HepG2 (cell line): Measurements from ENCODE around the gene TACC2. TPM values are rescaled to one million over a fixed set of nuclear protein-coding genes. Genes with fewer than 3 reads are reported as not detected.

ENCODE experiments used
- BHLHE40 ChIP-seq: IDR thresholded peaks from 2 replicates; pipeline ENCODE4 v1.6.1; 2011; ENCODE audit warnings: low read length, improper control_type of control experiment
- CEBPG ChIP-seq: IDR thresholded peaks from 2 replicates; pipeline ENCODE4 v1.6.1; 2016
- DPF2 ChIP-seq: sonication (generic); formaldehyde crosslinking; IDR thresholded peaks from 2 replicates; pipeline ENCODE4 v1.4.0; 2020; ENCODE audit warnings: mild to moderate bottlenecking, low read depth, missing genetic modification reagents, borderline replicate concordance
- GATAD2A ChIP-seq: IDR thresholded peaks from 2 replicates; pipeline ENCODE4 v1.6.1; 2016
- GMEB2 ChIP-seq: IDR thresholded peaks from 2 replicates; pipeline ENCODE4 v1.6.1; 2016; ENCODE audit warnings: missing biosample characterization, missing genetic modification reagents, low read depth
- HNRNPH1 ChIP-seq: fragments of 200-400 bp; formaldehyde crosslinking; optimal IDR thresholded peaks from 2 replicates; pipeline ENCODE3; 2017; ENCODE audit warnings: mild to moderate bottlenecking, low read depth, low read length
- KLF15 ChIP-seq: sonication (generic); formaldehyde crosslinking; IDR thresholded peaks from 2 replicates; pipeline ENCODE4 v1.8.1; 2023; ENCODE audit warnings: borderline replicate concordance, mild to moderate bottlenecking, inconsistent platforms, missing genetic modification reagents, mixed read lengths
- MXI1 ChIP-seq: IDR thresholded peaks from 3 replicates; pipeline ENCODE4 v1.6.1; 2012; ENCODE audit warnings: low read depth, low read length, inconsistent platforms, borderline replicate concordance
- NFIC ChIP-seq: IDR thresholded peaks from 2 replicates; pipeline ENCODE4 v1.6.1; 2012; ENCODE audit warnings: mild to moderate bottlenecking, low read length, inconsistent platforms
- PHF20 ChIP-seq: sonication (generic); formaldehyde crosslinking; IDR thresholded peaks from 2 replicates; pipeline ENCODE4 v1.5.0; 2020; ENCODE audit warnings: mild to moderate bottlenecking, missing genetic modification reagents
- PRPF4 ChIP-seq: fragments of 200-400 bp; formaldehyde crosslinking; IDR thresholded peaks from 2 replicates; pipeline ENCODE4 v1.6.1; 2016; ENCODE audit warnings: low read length, low read depth; ENCODE audit not compliant: poor library complexity, severe bottlenecking
- TEAD2 ChIP-seq: sonication (generic); formaldehyde crosslinking; IDR thresholded peaks from 2 replicates; pipeline ENCODE4 v1.9.0; 2021; ENCODE audit warnings: missing genetic modification reagents
- ZNF30 ChIP-seq: sonication (generic); formaldehyde crosslinking; IDR thresholded peaks from 2 replicates; pipeline ENCODE4 v1.5.0; 2020; ENCODE audit warnings: mild to moderate bottlenecking, missing genetic modification reagents
- ZNF318 ChIP-seq: sonication (generic); formaldehyde crosslinking; IDR thresholded peaks from 2 replicates; pipeline ENCODE4 v1.4.0; 2020; ENCODE audit warnings: mild to moderate bottlenecking, missing genetic modification reagents
- ZNF557 ChIP-seq: sonication (generic); formaldehyde crosslinking; IDR thresholded peaks from 2 replicates; pipeline ENCODE4 v1.4.0; 2020; ENCODE audit warnings: missing genetic modification reagents
- ZNF703 ChIP-seq: sonication (generic); formaldehyde crosslinking; IDR thresholded peaks from 2 replicates; pipeline ENCODE4 v1.5.1; 2020; ENCODE audit warnings: missing genetic modification reagents, mild to moderate bottlenecking, moderate library complexity, borderline replicate concordance
- ZSCAN9 ChIP-seq: IDR thresholded peaks from 2 replicates; pipeline ENCODE4 v1.6.1; 2016; ENCODE audit warnings: borderline replicate concordance
- polyA plus RNA-seq, 8 experiments: library from polyadenylated mRNA; depleted of rRNA in 3 of 8; stranded (reverse) in 7 of 8; unstranded in 1 of 8; fragments of >200 nt; fragmentation: Illumina TruSeq in 4 of 8; extraction: Trizol in 4 of 8; gene quantifications; 2 replicates each; pipeline versions ENCODE4 v1.2.1 to v1.2.3, GENCODE V29; 2011 to 2016; ENCODE audit warnings: low read depth in 4 of 8, missing spikeins in 1 of 8, mixed read lengths in 1 of 8; ENCODE audit not compliant: insufficient read depth in 1 of 8
- total RNA-seq, 5 experiments: library from RNA; depleted of rRNA; stranded (reverse); fragments of >200 nt; fragmentation: Illumina TruSeq; extraction: Trizol; gene quantifications; 2 replicates each; pipeline ENCODE4 v1.2.3, GENCODE V29; 2016; ENCODE audit warnings: low read depth in 1 of 5

TACC2 gene
- total and polyA plus RNA-seq, 2 of the 13 experiments (the other 11 are each of a cell fraction or from before 2014, with no cell fraction given): 11.8 to 16.0 TPM

DNA sequence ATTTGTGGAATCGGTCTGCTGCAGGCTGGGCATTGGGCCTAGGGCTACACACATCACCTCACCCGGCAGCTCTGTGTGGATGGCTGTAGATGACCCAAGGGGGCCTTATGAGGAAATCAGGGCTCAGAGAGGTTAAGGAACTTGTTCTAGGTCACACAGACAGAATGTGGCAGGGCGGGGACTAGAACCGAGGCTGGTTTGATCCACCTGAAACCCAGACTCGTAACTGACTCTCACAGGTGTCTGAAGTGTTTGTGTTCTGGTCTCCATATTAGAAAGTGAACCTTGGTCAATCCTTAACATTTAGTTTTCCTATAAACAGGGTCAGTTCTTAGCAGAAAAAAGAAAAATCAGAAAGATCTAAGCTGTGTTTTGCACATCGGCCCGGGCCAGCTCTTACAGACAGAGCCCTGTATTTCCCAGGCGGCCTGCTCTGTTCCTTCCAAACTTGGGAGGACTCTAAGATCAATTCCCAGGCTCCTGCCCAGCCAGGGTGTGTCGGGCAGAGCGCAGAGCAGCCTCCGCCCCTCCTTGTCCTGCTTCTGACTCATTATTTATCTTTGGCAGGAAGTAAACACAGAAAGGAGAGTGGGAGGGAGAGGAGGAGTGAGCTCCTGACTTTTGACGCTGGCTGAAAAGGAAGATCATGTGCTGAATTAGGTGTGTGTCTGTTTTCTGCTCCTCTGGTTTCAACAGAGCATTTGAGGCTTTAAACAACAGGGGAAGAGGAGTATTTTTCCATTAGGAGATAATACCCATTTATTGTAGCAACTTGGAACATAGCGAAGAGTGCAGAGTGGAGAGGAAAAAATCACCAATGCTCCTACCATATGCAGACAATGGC, 74.1 kb downstream of the TACC2 start (continued):
- TF ChIP-seq DPF2 (CRISPR knock-in tag) (peak; percentile 100), ZNF557 (CRISPR knock-in tag) (no peak), ZNF30 (no peak), CEBPG (CRISPR knock-in tag) (peak; percentile 73), GMEB2 (no peak), ZNF318 (no peak), ZNF703 (CRISPR knock-in tag) (no peak), PHF20 (CRISPR knock-in tag) (no peak), GATAD2A (CRISPR knock-in tag) (peak; percentile 95), TEAD2 (CRISPR knock-in tag) (no peak), PRPF4 (no peak), NFIC (peak; percentile 75; the same call in 1 of the 2 replicates), KLF15 (CRISPR knock-in tag) (no peak), ZSCAN9 (CRISPR knock-in tag) (peak; percentile 89), BHLHE40 (peak; percentile 74), MXI1 (peak; percentile 71; the same call in 1 of the 3 replicates), HNRNPH1 (no peak)
